Neural progenitor cell (in vitro differentiated cells): ENCODE data around the gene SLC7A7.

Source experiments
- EZH2 ChIP-seq: fragments of 200-600 bp; sonication (generic); IDR thresholded peaks from 2 replicates; pipeline ENCODE4 v1.6.1; 2017; ENCODE audit warnings: antibody characterized with exemption, mild to moderate bottlenecking, moderate library complexity
- TF ChIP-seq, protein P1 (sequence below): fragments of 200-600 bp; sonication (generic); IDR thresholded peaks from 2 replicates; pipeline ENCODE4 v1.5.1; 2017; ENCODE audit warnings: antibody characterized with exemption, mild to moderate bottlenecking

DNA sequence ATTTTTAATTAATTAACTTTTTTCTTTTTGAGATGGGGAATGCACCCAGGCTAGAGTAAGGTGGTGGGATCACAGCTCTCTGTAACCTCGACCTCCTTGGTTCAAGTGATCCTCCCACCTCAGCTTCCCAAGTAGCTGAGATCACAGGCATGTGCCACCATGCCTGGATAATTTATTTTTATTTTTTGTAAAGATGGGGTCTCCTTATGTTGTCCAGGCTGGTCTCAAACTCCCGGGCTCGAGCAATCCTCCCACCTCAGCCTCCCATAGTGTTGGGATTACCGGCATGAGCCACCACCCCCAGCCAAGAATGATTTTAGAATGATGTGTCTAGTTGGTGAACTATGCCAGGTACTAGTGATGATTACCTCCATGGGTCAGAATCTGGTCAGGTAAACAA lies 49.7 kb upstream of the SLC7A7 start:
- TF ChIP-seq, protein P1, sequence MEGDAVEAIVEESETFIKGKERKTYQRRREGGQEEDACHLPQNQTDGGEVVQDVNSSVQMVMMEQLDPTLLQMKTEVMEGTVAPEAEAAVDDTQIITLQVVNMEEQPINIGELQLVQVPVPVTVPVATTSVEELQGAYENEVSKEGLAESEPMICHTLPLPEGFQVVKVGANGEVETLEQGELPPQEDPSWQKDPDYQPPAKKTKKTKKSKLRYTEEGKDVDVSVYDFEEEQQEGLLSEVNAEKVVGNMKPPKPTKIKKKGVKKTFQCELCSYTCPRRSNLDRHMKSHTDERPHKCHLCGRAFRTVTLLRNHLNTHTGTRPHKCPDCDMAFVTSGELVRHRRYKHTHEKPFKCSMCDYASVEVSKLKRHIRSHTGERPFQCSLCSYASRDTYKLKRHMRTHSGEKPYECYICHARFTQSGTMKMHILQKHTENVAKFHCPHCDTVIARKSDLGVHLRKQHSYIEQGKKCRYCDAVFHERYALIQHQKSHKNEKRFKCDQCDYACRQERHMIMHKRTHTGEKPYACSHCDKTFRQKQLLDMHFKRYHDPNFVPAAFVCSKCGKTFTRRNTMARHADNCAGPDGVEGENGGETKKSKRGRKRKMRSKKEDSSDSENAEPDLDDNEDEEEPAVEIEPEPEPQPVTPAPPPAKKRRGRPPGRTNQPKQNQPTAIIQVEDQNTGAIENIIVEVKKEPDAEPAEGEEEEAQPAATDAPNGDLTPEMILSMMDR, result no peak
- TF ChIP-seq EZH2, result no peak
